A549 treated with AZD2906 at 1 μM for 4 hours (cell line): ENCODE data around the gene TXNRD1. TPM values are rescaled to one million over a fixed set of nuclear protein-coding genes. Genes with fewer than 3 reads are reported as not detected.

Source experiments
- total RNA-seq: library from RNA; stranded (reverse); fragments of 200-300 nt; extraction: Qiagen RNA extraction; gene quantifications from 5 replicates; pipeline ENCODE4 v1.2.3, GENCODE V29; 2022

Gene TXNRD1
- 611 to 915 TPM (median 668 TPM) in 5 replicates for total RNA-seq

GRCh38 chr12:104215638-104216297 lies at the start of gene TXNRD1:
TSS of gene TXNRD1 (plus strand) at chr12:104215779. CDS start at chr12:104215803, 24 bp downstream.

GRCh38 chr12:104303538-104304151 lies 88.1 kb downstream of the TXNRD1 start, which contains the start of gene EID3:
TSS of gene EID3 (plus strand) at chr12:104303739. CDS start at chr12:104303935, 196 bp downstream.

Other genes starting within 250 kb of the TXNRD1 start
- 21.5 to 31.5 TPM (median 25.0 TPM) in 5 replicates for gene TDG, start 249.9 kb upstream of the TXNRD1 start, total RNA-seq
- 0.19 to 0.34 TPM (median 0.23 TPM) in 5 replicates for gene GLT8D2, start 165.6 kb upstream of the TXNRD1 start, total RNA-seq
- 4.6 to 5.5 TPM (median 4.9 TPM) in 5 replicates for gene HCFC2, start 151.2 kb upstream of the TXNRD1 start, total RNA-seq
- 21.3 to 26.0 TPM (median 23.8 TPM) in 5 replicates for gene NFYB, start 77.6 kb upstream of the TXNRD1 start, total RNA-seq
- 4.8 to 7.8 TPM (median 5.5 TPM) in 5 replicates for gene EID3, start 88.0 kb downstream of the TXNRD1 start, total RNA-seq
- 15.3 to 18.0 TPM (median 17.0 TPM) in 5 replicates for gene CHST11, start 241.2 kb downstream of the TXNRD1 start, total RNA-seq